Endothelial cell of umbilical vein (primary cell): ENCODE measurements around the gene ABTB1. TPM values are rescaled to one million over a fixed set of nuclear protein-coding genes. Genes with fewer than 3 reads are reported as not detected.

Experiments
- BruUV-seq: library from RNA; stranded (reverse); fragments of 400-500 nt; replicated peaks from 2 replicates; lab custom pipeline; 2021; lab: Mats Ljungman, UMichigan
- CTCF ChIA-PET: fragments of 300-600, 350-600 bp; sonication (Branson Sonifier 250); formaldehyde crosslinking; loops from one replicate; lab custom pipeline; 2021; ENCODE audit warnings: antibody characterized with exemption, inconsistent platforms; lab: Charles Lee
- POLR2A ChIA-PET: fragments of 300-600, 350-600 bp; sonication (Branson Sonifier 250); formaldehyde crosslinking; loops from one replicate; lab custom pipeline; 2021; ENCODE audit warnings: antibody characterized with exemption, inconsistent platforms; lab: Charles Lee
- DNase-seq: peaks from one replicate; pipeline ENCODE4 v3.0.0-alpha.2; 2011; ENCODE audit warnings: low read depth, low spot score
- FAIRE-seq: peaks from 2 replicates; lab custom pipeline; 2011; peaks lifted over from hg19 to GRCh38; lab: Jason Lieb, UNC
- H2AFZ ChIP-seq: 2 replicates; pipeline ENCODE4 v1.6.0; 2012; ENCODE audit warnings: low read depth, low read length, control low read depth, inconsistent platforms
- H3K27ac ChIP-seq: 2 replicates; pipeline ENCODE4 v1.5.1; 2011; ENCODE audit warnings: low read depth, mild to moderate bottlenecking, control low read depth, low read length, moderate library complexity; ENCODE audit not compliant: insufficient read depth
- H3K27me3 ChIP-seq, 2 experiments: 2 replicates each; pipeline versions ENCODE4 v1.6.0 to v1.6.1; 2011; ENCODE audit warnings: low read length in 2 of 2, mixed read lengths in 1 of 2; ENCODE audit not compliant: control insufficient read depth in 2 of 2, insufficient read depth in 2 of 2
- H3K36me3 ChIP-seq, 2 experiments: 2 replicates in 1 of 2; 3 replicates in 1 of 2; pipeline ENCODE4 v1.5.1; 2011; ENCODE audit warnings: low read length in 2 of 2, mild to moderate bottlenecking in 1 of 2, moderate library complexity in 1 of 2; ENCODE audit not compliant: control insufficient read depth in 2 of 2, insufficient read depth in 2 of 2; ENCODE audit errors: extremely low read depth in 1 of 2
- H3K4me1 ChIP-seq: 3 replicates; pipeline ENCODE4 v1.5.1; 2011; ENCODE audit warnings: mild to moderate bottlenecking, low read length; ENCODE audit not compliant: control insufficient read depth, insufficient read depth; ENCODE audit errors: extremely low read depth
- H3K4me2 ChIP-seq: 2 replicates; pipeline ENCODE4 v1.6.1; 2011; ENCODE audit warnings: low read length, control low read depth, mixed read lengths; ENCODE audit not compliant: insufficient read depth
- H3K4me3 ChIP-seq, 3 experiments: fragments of 200-600 bp in 1 of 3; sonication (generic), shearing (Covaris generic) in 1 of 3; replicated peaks in 1 of 3; 2 replicates each; pipeline ENCODE4 v1.5.1; 2011 to 2016; ENCODE audit warnings: control low read depth in 3 of 3, low read length in 3 of 3, mild to moderate bottlenecking in 2 of 3, inconsistent platforms in 1 of 3, low read depth in 1 of 3, moderate library complexity in 1 of 3; ENCODE audit not compliant: insufficient read depth in 1 of 3
- H3K79me2 ChIP-seq: 2 replicates; pipeline ENCODE4 v1.6.0; 2012; ENCODE audit warnings: low read length, inconsistent platforms; ENCODE audit not compliant: control insufficient read depth, insufficient read depth
- H3K9ac ChIP-seq: replicated peaks from 2 replicates; pipeline ENCODE3; 2011; ENCODE audit warnings: low read length, control low read depth; ENCODE audit not compliant: insufficient read depth; ENCODE audit errors: extremely low read depth
- H3K9me1 ChIP-seq: replicated peaks from 3 replicates; pipeline ENCODE4 v1.6.0; 2011; ENCODE audit warnings: mild to moderate bottlenecking, low read length; ENCODE audit not compliant: control insufficient read depth, insufficient read depth; ENCODE audit errors: extremely low read depth
- H3K9me3 ChIP-seq: replicated peaks from 2 replicates; pipeline ENCODE4 v1.5.1; 2012; ENCODE audit warnings: low read length, inconsistent platforms; ENCODE audit not compliant: control insufficient read depth, insufficient read depth
- H4K20me1 ChIP-seq: replicated peaks from 2 replicates; pipeline ENCODE3; 2011; ENCODE audit warnings: mild to moderate bottlenecking, low read length; ENCODE audit not compliant: control insufficient read depth, insufficient read depth; ENCODE audit errors: extremely low read depth
- CTCF ChIP-seq, 2 donors: IDR thresholded peaks; 1 replicate in 1 of 2; 2 replicates in 1 of 2; pipeline ENCODE4 v1.5.1; 2011; ENCODE audit warnings: low read length in 2 of 2, mild to moderate bottlenecking in 2 of 2, moderate library complexity in 2 of 2, control low read depth in 1 of 2, inconsistent platforms in 1 of 2, low read depth in 1 of 2; ENCODE audit not compliant: insufficient read depth in 1 of 2; ENCODE audit errors: extremely low read depth in 1 of 2
- EZH2 ChIP-seq: IDR thresholded peaks from 2 replicates; pipeline ENCODE4 v1.6.1; 2012; ENCODE audit warnings: borderline replicate concordance, low read depth, mild to moderate bottlenecking, moderate library complexity, low read length, inconsistent platforms; ENCODE audit not compliant: severe bottlenecking
- FOS ChIP-seq: IDR thresholded peaks from 2 replicates; pipeline ENCODE4 v1.6.1; 2011; ENCODE audit warnings: mild to moderate bottlenecking, low read length, moderate library complexity, borderline replicate concordance; ENCODE audit not compliant: insufficient read depth
- GATA2 ChIP-seq: IDR thresholded peaks from 2 replicates; pipeline ENCODE4 v1.7.0; 2011; ENCODE audit warnings: low read depth, mild to moderate bottlenecking, moderate library complexity, mixed read lengths, low read length; ENCODE audit not compliant: insufficient read length, insufficient read depth
- JUN ChIP-seq: IDR thresholded peaks from 2 replicates; pipeline ENCODE4 v1.6.1; 2011; ENCODE audit warnings: borderline replicate concordance, low read depth; ENCODE audit not compliant: insufficient read length, insufficient read depth
- MAX ChIP-seq: IDR thresholded peaks from 2 replicates; pipeline ENCODE4 v1.6.1; 2011; ENCODE audit not compliant: insufficient read depth, insufficient read length
- MYC ChIP-seq: IDR thresholded peaks from one replicate; pipeline ENCODE4 v1.6.1; 2011; ENCODE audit warnings: mild to moderate bottlenecking, low read depth, low read length
- POLR2A ChIP-seq: IDR thresholded peaks from 2 replicates; pipeline ENCODE4 v1.6.1; 2012; ENCODE audit warnings: low read depth, mild to moderate bottlenecking, control low read depth, low read length
- POLR2AphosphoS5 ChIP-seq: IDR thresholded peaks from 2 replicates; pipeline ENCODE4 v1.6.1; 2012; ENCODE audit warnings: low read depth, mild to moderate bottlenecking, control low read depth, low read length, moderate library complexity; ENCODE audit not compliant: insufficient read depth
- dilution Hi-C: fragments of 300-500 bp; cut with MboI; formaldehyde crosslinking; loops from one replicate; pipeline ENCODE4 v1.15.0; 2019; ENCODE audit warnings: low sequenced_read_pairs; ENCODE audit not compliant: extremely low pct_ligation_motif_present
- intact Hi-C: fragments of 100-400 bp; cut with micrococcal nuclease; formaldehyde crosslinking; loops from one replicate; pipeline ENCODE4 v1.10.0; 2022
- polyA plus RNA-seq, 4 experiments: library from polyadenylated mRNA; depleted of rRNA in 3 of 4; stranded (reverse) in 3 of 4; unstranded in 1 of 4; fragments of >200 nt; gene quantifications; 2 replicates each; pipeline versions ENCODE4 v1.2.1 to v1.2.3, GENCODE V29; 2011 to 2012; ENCODE audit warnings: missing spikeins in 1 of 4
- total RNA-seq: library from RNA; stranded (reverse); gene quantifications from 2 replicates; pipeline ENCODE4 v1.2.3, GENCODE V29; 2021

The ABTB1 gene
- total and polyA plus RNA-seq, 2 donors (not counting 3 experiments of a cell fraction or from before 2014, with no cell fraction given) = 15.2 to 25.1 TPM

GRCh38 chr3:127663151-127663550, 9.6 kb upstream of the ABTB1 start:
- POLR2A ChIA-PET = no interaction called here
- CTCF ChIA-PET = interaction anchor here (0.6 kb wide), 1 partner anchor 308 kb away, joined by 4 read pairs; no protein-coding TSS in a partner anchor
- intact Hi-C loops = no loop called here

More at GRCh38 chr3:127663151-127663550, 9.6 kb upstream of the ABTB1 start:
- Histone ChIP-seq H3K36me3 (no peaks in the 10 kb centered on the region), H3K4me3 (no peak overlapping the region), H3K9ac (no peak overlapping the region), H2AFZ (no peak overlapping the region), H3K9me3 (no peaks in the 10 kb centered on the region), H4K20me1 (no peaks in the 10 kb centered on the region), H3K27ac (no peak overlapping the region), H3K79me2 (no peaks in the 10 kb centered on the region), H3K4me2 (no peak overlapping the region), H3K9me1 (no peaks in the 10 kb centered on the region), H3K27me3 (peaks cover 0 to 3% of the 10 kb centered on the region in 2 experiments), H3K4me1 (no peaks in the 10 kb centered on the region)
- dilution Hi-C loops = no loop called here
- TF ChIP-seq MAX (no peak), CTCF (IDR thresholded peaks at IDR 0.05; ENCODE audit: extremely low read depth in 1 of 2, insufficient read depth in 1 of 2, low read depth in 1 of 2, low read length in 2 of 2) (no peak), FOS (no peak), GATA2 (no peak), POLR2A (no peak), JUN (no peak), EZH2 (no peak), POLR2AphosphoS5 (no peak), MYC (no peak)
- DNase-seq (no peak), FAIRE-seq (no peak)
- no TSS peak for BruUV-seq
